ENCODE measurements around the gene ACOX1. TPM values are rescaled to one million over a fixed set of nuclear protein-coding genes. Genes with fewer than 3 reads are reported as not detected.

Gene ACOX1
- total and polyA plus RNA-seq, 2 of the 13 experiments (the other 11 are each of a cell fraction or from before 2014, with no cell fraction given): 86.4 to 120 TPM

DNA sequence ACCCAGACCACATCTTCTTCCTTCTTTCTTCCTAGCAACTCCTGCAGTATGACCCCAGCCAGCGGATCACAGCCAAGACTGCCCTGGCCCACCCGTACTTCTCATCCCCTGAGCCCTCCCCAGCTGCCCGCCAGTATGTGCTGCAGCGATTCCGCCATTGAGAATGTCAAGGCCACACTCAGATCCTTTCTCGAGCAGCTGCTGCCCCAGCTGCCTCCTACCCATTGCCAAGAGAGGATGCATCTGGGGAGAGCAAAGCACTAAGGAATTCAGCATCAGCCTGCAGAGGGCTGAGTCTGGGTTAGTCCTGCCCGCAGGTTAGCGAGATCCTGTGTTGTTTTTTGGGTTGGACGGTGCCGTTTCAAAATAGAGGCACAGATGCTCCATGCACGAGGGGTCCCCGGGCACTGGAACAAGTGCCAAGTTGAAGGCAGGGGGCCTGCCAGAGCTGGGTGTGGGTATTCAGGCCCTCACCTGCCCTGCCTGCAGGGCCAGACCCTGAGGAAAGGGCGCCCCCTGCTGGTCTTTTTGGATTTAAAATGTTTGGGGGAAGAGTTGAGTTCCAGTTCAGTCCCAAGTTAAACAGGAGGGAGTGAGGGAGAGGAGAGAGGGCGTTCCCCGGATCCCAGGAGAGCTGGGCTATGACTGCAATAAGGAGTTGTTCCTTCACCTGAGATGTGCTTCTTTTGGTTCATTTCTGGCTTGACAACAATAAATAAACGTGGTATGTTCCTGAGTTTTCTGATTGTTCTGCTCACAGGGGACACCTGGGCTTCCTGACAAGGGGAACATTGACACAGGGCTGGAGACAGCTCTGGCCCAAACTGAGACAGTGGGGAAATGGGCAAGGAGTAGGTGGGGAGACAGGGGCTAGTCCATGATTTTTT, 26.5 kb upstream of the ACOX1 start (continued):
- TF ChIP-seq, protein P1, sequence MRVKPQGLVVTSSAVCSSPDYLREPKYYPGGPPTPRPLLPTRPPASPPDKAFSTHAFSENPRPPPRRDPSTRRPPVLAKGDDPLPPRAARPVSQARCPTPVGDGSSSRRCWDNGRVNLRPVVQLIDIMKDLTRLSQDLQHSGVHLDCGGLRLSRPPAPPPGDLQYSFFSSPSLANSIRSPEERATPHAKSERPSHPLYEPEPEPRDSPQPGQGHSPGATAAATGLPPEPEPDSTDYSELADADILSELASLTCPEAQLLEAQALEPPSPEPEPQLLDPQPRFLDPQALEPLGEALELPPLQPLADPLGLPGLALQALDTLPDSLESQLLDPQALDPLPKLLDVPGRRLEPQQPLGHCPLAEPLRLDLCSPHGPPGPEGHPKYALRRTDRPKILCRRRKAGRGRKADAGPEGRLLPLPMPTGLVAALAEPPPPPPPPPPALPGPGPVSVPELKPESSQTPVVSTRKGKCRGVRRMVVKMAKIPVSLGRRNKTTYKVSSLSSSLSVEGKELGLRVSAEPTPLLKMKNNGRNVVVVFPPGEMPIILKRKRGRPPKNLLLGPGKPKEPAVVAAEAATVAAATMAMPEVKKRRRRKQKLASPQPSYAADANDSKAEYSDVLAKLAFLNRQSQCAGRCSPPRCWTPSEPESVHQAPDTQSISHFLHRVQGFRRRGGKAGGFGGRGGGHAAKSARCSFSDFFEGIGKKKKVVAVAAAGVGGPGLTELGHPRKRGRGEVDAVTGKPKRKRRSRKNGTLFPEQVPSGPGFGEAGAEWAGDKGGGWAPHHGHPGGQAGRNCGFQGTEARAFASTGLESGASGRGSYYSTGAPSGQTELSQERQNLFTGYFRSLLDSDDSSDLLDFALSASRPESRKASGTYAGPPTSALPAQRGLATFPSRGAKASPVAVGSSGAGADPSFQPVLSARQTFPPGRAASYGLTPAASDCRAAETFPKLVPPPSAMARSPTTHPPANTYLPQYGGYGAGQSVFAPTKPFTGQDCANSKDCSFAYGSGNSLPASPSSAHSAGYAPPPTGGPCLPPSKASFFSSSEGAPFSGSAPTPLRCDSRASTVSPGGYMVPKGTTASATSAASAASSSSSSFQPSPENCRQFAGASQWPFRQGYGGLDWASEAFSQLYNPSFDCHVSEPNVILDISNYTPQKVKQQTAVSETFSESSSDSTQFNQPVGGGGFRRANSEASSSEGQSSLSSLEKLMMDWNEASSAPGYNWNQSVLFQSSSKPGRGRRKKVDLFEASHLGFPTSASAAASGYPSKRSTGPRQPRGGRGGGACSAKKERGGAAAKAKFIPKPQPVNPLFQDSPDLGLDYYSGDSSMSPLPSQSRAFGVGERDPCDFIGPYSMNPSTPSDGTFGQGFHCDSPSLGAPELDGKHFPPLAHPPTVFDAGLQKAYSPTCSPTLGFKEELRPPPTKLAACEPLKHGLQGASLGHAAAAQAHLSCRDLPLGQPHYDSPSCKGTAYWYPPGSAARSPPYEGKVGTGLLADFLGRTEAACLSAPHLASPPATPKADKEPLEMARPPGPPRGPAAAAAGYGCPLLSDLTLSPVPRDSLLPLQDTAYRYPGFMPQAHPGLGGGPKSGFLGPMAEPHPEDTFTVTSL (CRISPR knock-in tag; IDR thresholded peaks at IDR 0.05; ENCODE audit: borderline replicate concordance): no peak
- TF ChIP-seq SAFB2 (CRISPR knock-in tag; IDR thresholded peaks at IDR 0.05; ENCODE audit: borderline replicate concordance, low read depth) (no peak), ZNF674 (CRISPR knock-in tag; IDR thresholded peaks at IDR 0.05; ENCODE audit: low read depth) (no peak), PAX8 (CRISPR knock-in tag; IDR thresholded peaks at IDR 0.05; ENCODE audit: borderline replicate concordance) (no peak), TP53 (CRISPR knock-in tag; conservative IDR thresholded peaks at IDR 0.05) (no peak), ZFY (CRISPR knock-in tag; IDR thresholded peaks at IDR 0.05) (peak; percentile 50; the same call in 1 of the 2 replicates), ZNF382 (CRISPR knock-in tag; IDR thresholded peaks at IDR 0.05; ENCODE audit: borderline replicate concordance) (no peak), ZNF605 (CRISPR knock-in tag; IDR thresholded peaks at IDR 0.05) (peak; percentile 85)
- TF ChIP-seq, protein P2, sequence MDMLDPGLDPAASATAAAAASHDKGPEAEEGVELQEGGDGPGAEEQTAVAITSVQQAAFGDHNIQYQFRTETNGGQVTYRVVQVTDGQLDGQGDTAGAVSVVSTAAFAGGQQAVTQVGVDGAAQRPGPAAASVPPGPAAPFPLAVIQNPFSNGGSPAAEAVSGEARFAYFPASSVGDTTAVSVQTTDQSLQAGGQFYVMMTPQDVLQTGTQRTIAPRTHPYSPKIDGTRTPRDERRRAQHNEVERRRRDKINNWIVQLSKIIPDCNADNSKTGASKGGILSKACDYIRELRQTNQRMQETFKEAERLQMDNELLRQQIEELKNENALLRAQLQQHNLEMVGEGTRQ (IDR thresholded peaks at IDR 0.05; ENCODE audit: low read depth, low read length): no peak
- TF ChIP-seq, protein P2 (CRISPR knock-in tag; IDR thresholded peaks at IDR 0.05; ENCODE audit: borderline replicate concordance): no peak
- TF ChIP-seq, protein P3, sequence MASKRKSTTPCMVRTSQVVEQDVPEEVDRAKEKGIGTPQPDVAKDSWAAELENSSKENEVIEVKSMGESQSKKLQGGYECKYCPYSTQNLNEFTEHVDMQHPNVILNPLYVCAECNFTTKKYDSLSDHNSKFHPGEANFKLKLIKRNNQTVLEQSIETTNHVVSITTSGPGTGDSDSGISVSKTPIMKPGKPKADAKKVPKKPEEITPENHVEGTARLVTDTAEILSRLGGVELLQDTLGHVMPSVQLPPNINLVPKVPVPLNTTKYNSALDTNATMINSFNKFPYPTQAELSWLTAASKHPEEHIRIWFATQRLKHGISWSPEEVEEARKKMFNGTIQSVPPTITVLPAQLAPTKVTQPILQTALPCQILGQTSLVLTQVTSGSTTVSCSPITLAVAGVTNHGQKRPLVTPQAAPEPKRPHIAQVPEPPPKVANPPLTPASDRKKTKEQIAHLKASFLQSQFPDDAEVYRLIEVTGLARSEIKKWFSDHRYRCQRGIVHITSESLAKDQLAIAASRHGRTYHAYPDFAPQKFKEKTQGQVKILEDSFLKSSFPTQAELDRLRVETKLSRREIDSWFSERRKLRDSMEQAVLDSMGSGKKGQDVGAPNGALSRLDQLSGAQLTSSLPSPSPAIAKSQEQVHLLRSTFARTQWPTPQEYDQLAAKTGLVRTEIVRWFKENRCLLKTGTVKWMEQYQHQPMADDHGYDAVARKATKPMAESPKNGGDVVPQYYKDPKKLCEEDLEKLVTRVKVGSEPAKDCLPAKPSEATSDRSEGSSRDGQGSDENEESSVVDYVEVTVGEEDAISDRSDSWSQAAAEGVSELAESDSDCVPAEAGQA (IDR thresholded peaks at IDR 0.05; ENCODE audit: low read depth): no peak
- TF ChIP-seq, protein P3 (CRISPR knock-in tag; IDR thresholded peaks at IDR 0.05; ENCODE audit: borderline replicate concordance): no peak
